BLaER1 (cell line): Measurements from ENCODE around the gene RIC1.
"Not testable (repeated sequence)": the region's sequence is repeated elsewhere in the genome, so short reads cannot be mapped to it uniquely, and the experiment has no call there.

Experiments used
- H3K27ac ChIP-seq: shearing (Covaris generic); formaldehyde crosslinking; 2 replicates; pipeline ENCODE4 v1.8.1; 2022
- H3K27me3 ChIP-seq: shearing (Covaris generic); formaldehyde crosslinking; 2 replicates; pipeline ENCODE4 v1.8.1; 2022
- H3K36me3 ChIP-seq: shearing (Covaris generic); formaldehyde crosslinking; 2 replicates; pipeline ENCODE4 v1.8.1; 2022
- H3K4me1 ChIP-seq: shearing (Covaris generic); formaldehyde crosslinking; 2 replicates; pipeline ENCODE4 v1.8.1; 2022
- H3K4me2 ChIP-seq: shearing (Covaris generic); formaldehyde crosslinking; 2 replicates; pipeline ENCODE4 v1.8.1; 2022
- H3K4me3 ChIP-seq: shearing (Covaris generic); formaldehyde crosslinking; 2 replicates; pipeline ENCODE4 v1.8.1; 2022
- H3K9ac ChIP-seq: shearing (Covaris generic); formaldehyde crosslinking; 2 replicates; pipeline ENCODE4 v1.8.1; 2022
- H3K9me3 ChIP-seq: shearing (Covaris generic); formaldehyde crosslinking; 2 replicates; pipeline ENCODE4 v1.8.1; 2022
- H4K20me1 ChIP-seq: shearing (Covaris generic); formaldehyde crosslinking; 2 replicates; pipeline ENCODE4 v1.8.1; 2022
- Cebpa-rat ChIP-seq: shearing (Covaris generic); IDR thresholded peaks from 2 replicates; pipeline ENCODE4 v1.8.1; 2022

The RIC1 gene

GRCh38 chr9:5749306-5749705 is 120.4 kb downstream of the RIC1 start:
- Histone ChIP-seq H4K20me1 (no peaks in the 10 kb centered on the region), H3K27ac (no peak overlapping the region), H3K27me3 (no peaks in the 10 kb centered on the region), H3K9ac (no peak overlapping the region), H3K36me3 (peaks cover 93% of the 10 kb centered on the region), H3K9me3 (no peaks in the 10 kb centered on the region), H3K4me3 (no peak overlapping the region), H3K4me2 (no peak overlapping the region), H3K4me1 (no peaks in the 10 kb centered on the region)
- TF ChIP-seq Cebpa-rat = no peak

GRCh38 chr9:5750569-5750968 is 121.7 kb downstream of the RIC1 start:
- Histone ChIP-seq H3K9ac (no peak overlapping the region), H3K36me3 (peaks cover 91% of the 10 kb centered on the region), H3K27ac (no peak overlapping the region), H3K4me1 (no peaks in the 10 kb centered on the region), H3K9me3 (no peaks in the 10 kb centered on the region), H3K27me3 (no peaks in the 10 kb centered on the region), H3K4me3 (no peak overlapping the region), H3K4me2 (no peak overlapping the region), H4K20me1 (no peaks in the 10 kb centered on the region)
- TF ChIP-seq Cebpa-rat = no peak

- TF ChIP-seq Cebpa-rat = no peak
- Histone ChIP-seq H3K36me3 (peaks cover 92% of the 10 kb centered on the region), H3K4me2 (no peak overlapping the region)
Measured at GRCh38 chr9:5756633-5757032, 127.7 kb downstream of the RIC1 start.

GRCh38 chr9:5760338-5760737 is 131.4 kb downstream of the RIC1 start:
- Histone ChIP-seq H3K9ac (no peak overlapping the region), H3K4me2 (no peak overlapping the region), H3K4me1 (peaks cover 15% of the 10 kb centered on the region), H3K27me3 (no peaks in the 10 kb centered on the region), H3K9me3 (no peaks in the 10 kb centered on the region), H3K4me3 (no peak overlapping the region), H3K36me3 (peaks cover 97% of the 10 kb centered on the region), H4K20me1 (no peaks in the 10 kb centered on the region), H3K27ac (no peak overlapping the region)
- no peak for TF ChIP-seq Cebpa-rat

More at GRCh38 chr9:5756633-5757032, 127.7 kb downstream of the RIC1 start:
- Histone ChIP-seq H3K9ac (no peak overlapping the region), H3K4me1 (no peaks in the 10 kb centered on the region), H3K9me3 (no peaks in the 10 kb centered on the region), H3K4me3 (no peak overlapping the region), H3K27me3 (no peaks in the 10 kb centered on the region), H3K27ac (no peak overlapping the region), H4K20me1 (no peaks in the 10 kb centered on the region)

GRCh38 chr9:5762421-5762820 is 133.5 kb downstream of the RIC1 start:
- Histone ChIP-seq H3K4me2 (no peak overlapping the region), H3K36me3 (peaks cover 98% of the 10 kb centered on the region), H3K4me1 (peaks cover 15% of the 10 kb centered on the region), H3K27ac (no peak overlapping the region), H3K27me3 (no peaks in the 10 kb centered on the region), H3K9me3 (no peaks in the 10 kb centered on the region), H4K20me1 (no peaks in the 10 kb centered on the region), H3K9ac (no peak overlapping the region), H3K4me3 (no peak overlapping the region)
- TF ChIP-seq Cebpa-rat = no peak

GRCh38 chr9:5764130-5764868 is 135.4 kb downstream of the RIC1 start:
- Histone ChIP-seq H3K36me3 (peaks cover 98% of the 10 kb centered on the region), H3K4me3 (no peak overlapping the region), H3K4me2 (peak overlapping the region; percentile 26), H3K27ac (no peak overlapping the region), H3K9me3 (no peaks in the 10 kb centered on the region), H4K20me1 (no peaks in the 10 kb centered on the region), H3K9ac (no peak overlapping the region), H3K4me1 (peaks cover 15% of the 10 kb centered on the region), H3K27me3 (no peaks in the 10 kb centered on the region)
- TF ChIP-seq Cebpa-rat = no peak

GRCh38 chr9:5767968-5768932 is 139.3 kb downstream of the RIC1 start:
- H3K36me3 ChIP-seq = peaks cover 97% of the 10 kb centered on the region

GRCh38 chr9:5773324-5773999 is 144.6 kb downstream of the RIC1 start:
- H3K9me3 ChIP-seq = peaks cover 14% of the 10 kb centered on the region
- no peak overlapping the region for H3K4me3 ChIP-seq
- H3K9ac ChIP-seq = no peak overlapping the region
- peaks cover 99% of the 10 kb centered on the region for H3K36me3 ChIP-seq
- H4K20me1 ChIP-seq = no peaks in the 10 kb centered on the region; the same call in 1 of the 2 replicates
- H3K27me3 ChIP-seq = no peaks in the 10 kb centered on the region
- H3K27ac ChIP-seq = no peak overlapping the region
- TF ChIP-seq Cebpa-rat = no peak
- H3K4me2 ChIP-seq = no peak overlapping the region
- H3K4me1 ChIP-seq = no peaks in the 10 kb centered on the region

More at GRCh38 chr9:5767968-5768932, 139.3 kb downstream of the RIC1 start:
- Histone ChIP-seq H3K9me3 (no peaks in the 10 kb centered on the region), H3K4me1 (peaks cover 14% of the 10 kb centered on the region), H3K4me3 (no peak overlapping the region), H3K27me3 (no peaks in the 10 kb centered on the region), H3K4me2 (no peak overlapping the region), H3K27ac (no peak overlapping the region), H3K9ac (no peak overlapping the region), H4K20me1 (no peaks in the 10 kb centered on the region; the same call in 1 of the 2 replicates)
- no peak for TF ChIP-seq Cebpa-rat

- Histone ChIP-seq H3K4me3 (no peak overlapping the region), H3K4me1 (no peaks in the 10 kb centered on the region), H3K27ac (no peak overlapping the region), H4K20me1 (no peaks in the 10 kb centered on the region), H3K4me2 (no peak overlapping the region), H3K27me3 (no peaks in the 10 kb centered on the region), H3K9ac (no peak overlapping the region), H3K36me3 (peaks cover 98% of the 10 kb centered on the region), H3K9me3 (peaks cover 64% of the 10 kb centered on the region)
- TF ChIP-seq Cebpa-rat = no peak
Measured at GRCh38 chr9:5778805-5779204, 149.9 kb downstream of the RIC1 start.

- H3K36me3 ChIP-seq = peaks cover 92% of the 10 kb centered on the region
Measured at GRCh38 chr9:5779705-5780218, 150.9 kb downstream of the RIC1 start.

GRCh38 chr9:5783420-5783819 is 154.5 kb downstream of the RIC1 start:
- H3K4me3 ChIP-seq, H3K4me1 ChIP-seq, H3K27me3 ChIP-seq, H3K27ac ChIP-seq, H3K4me2 ChIP-seq, H4K20me1 ChIP-seq, H3K9ac ChIP-seq: not testable (repeated sequence)
- peaks cover 84% of the 10 kb centered on the region for H3K36me3 ChIP-seq
- H3K9me3 ChIP-seq = peaks cover 71% of the 10 kb centered on the region

More at GRCh38 chr9:5779705-5780218, 150.9 kb downstream of the RIC1 start:
- 0 out of 2 replicates have a peak overlapping the region, but pooled peaks have one; percentile 7 for H3K4me3 ChIP-seq
- H3K4me1 ChIP-seq, H3K27me3 ChIP-seq, H3K9ac ChIP-seq, H4K20me1 ChIP-seq, H3K27ac ChIP-seq, H3K4me2 ChIP-seq: not testable (repeated sequence)
- H3K9me3 ChIP-seq = peaks cover 64% of the 10 kb centered on the region
